Activated CD8-positive, alpha-beta T cell treated with anti-CD3 and anti-CD28 coated beads for 36 hours (primary cell): ENCODE measurements around the gene DPH1. TPM values are rescaled to one million over a fixed set of nuclear protein-coding genes. Genes with fewer than 3 reads are reported as not detected.
A peak's percentile ranks its signal among the peaks of the same experiment; 100 is the strongest.

Source experiments
- ATAC-seq: fragments of 200-7000 bp; cut with Tn5 transposase; one replicate; pipeline ENCODE4 v1.10.0; 2021; ENCODE audit warnings: mild to moderate bottlenecking, moderate library complexity
- CTCF ChIA-PET: fragments of 350-600 bp; sonication (Branson Sonifier 250); formaldehyde crosslinking; loops from one replicate; lab custom pipeline; 2021; ENCODE audit warnings: antibody characterized with exemption; lab: Charles Lee
- POLR2A ChIA-PET: fragments of 350-600 bp; sonication (Branson Sonifier 250); formaldehyde crosslinking; loops from one replicate; lab custom pipeline; 2021; ENCODE audit warnings: antibody characterized with exemption; lab: Charles Lee
- DNase-seq: peaks from one replicate; pipeline ENCODE4 v3.0.0-alpha.2; 2020
- H3K27ac Mint-ChIP-seq: one replicate; pipeline ENCODE4 v1.8.0; 2021; ENCODE audit warnings: mild to moderate bottlenecking, mixed read lengths
- H3K27me3 Mint-ChIP-seq: one replicate; pipeline ENCODE4 v1.8.0; 2021; ENCODE audit warnings: mixed read lengths
- H3K36me3 Mint-ChIP-seq: one replicate; pipeline ENCODE4 v1.8.0; 2021; ENCODE audit warnings: low read depth, mixed read lengths
- H3K4me1 Mint-ChIP-seq: one replicate; pipeline ENCODE4 v1.8.0; 2021; ENCODE audit warnings: low read depth, mixed read lengths
- H3K4me3 Mint-ChIP-seq: one replicate; pipeline ENCODE4 v1.8.0; 2021; ENCODE audit warnings: mild to moderate bottlenecking, moderate library complexity, mixed read lengths
- H3K9me3 Mint-ChIP-seq: one replicate; pipeline ENCODE4 v1.8.0; 2021; ENCODE audit warnings: mixed read lengths
- intact Hi-C: fragments of 100-400 bp; cut with micrococcal nuclease; formaldehyde crosslinking; loops from one replicate; pipeline ENCODE4 v1.10.0; 2022
- total RNA-seq, 2 experiments: library from RNA; stranded (reverse); gene quantifications; one replicate each; pipeline ENCODE4 v1.2.3, GENCODE V29; 2021
- TF ChIP-seq, protein P1 (sequence below): fragments of 200-600 bp; IDR thresholded peaks from one replicate; pipeline ENCODE4 v1.8.0; 2022; ENCODE audit warnings: antibody characterized with exemption, mild to moderate bottlenecking

Gene DPH1
- total RNA-seq, 2 experiments from 2014 or later: 27.8 to 32.5 TPM

DNA sequence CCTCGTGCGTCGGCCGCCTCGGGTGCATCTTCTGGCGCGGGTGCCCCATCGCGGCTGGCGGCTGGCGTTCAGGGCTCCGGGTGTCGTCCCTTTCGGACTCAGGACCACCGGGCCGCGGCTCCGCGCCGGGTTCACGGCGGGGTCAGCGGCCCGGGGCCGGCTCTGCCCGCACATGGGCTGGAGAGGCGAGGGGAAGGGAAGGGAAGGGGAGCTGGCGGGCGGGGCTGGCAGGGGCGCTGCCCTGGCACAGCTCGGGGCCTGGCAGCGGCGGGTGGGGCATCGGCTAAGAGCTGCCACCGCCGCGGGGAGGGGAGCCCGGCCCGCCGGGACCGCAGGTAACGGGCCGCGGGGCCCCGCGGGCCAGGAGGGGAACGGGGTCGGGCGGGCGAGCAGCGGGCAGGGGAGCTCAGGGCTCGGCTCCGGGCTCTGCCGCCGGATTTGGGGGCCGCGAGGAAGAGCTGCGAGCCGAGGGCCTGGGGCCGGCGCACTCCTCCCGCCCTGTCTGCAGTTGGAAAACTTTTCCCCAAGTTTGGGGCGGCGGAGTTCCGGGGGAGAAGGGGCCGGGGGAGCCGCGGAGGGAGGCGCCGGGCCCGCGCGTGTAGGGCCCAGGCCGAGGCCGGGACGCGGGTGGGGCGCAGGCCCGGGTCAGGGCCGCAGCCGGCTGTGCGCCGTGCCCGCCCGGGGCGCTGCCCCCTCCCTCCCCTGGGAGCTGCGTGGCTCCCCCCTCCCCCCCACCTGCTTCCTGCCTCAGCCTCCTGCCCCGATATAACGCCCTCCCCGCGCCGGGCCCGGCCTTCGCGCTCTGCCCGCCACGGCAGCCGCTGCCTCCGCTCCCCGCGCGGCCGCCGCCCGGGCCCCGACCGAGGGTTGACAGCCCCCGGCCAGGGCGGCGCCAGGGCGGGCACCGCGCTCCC is 25.6 kb downstream of the DPH1 start:
- Mint-ChIP-seq H3K4me1 (peaks cover 22% of the 10 kb centered on the region), H3K9me3 (no peaks in the 10 kb centered on the region), H3K4me3 (peak overlapping the region; percentile 76), H3K27me3 (peaks cover 9% of the 10 kb centered on the region), H3K36me3 (peaks cover 22% of the 10 kb centered on the region), H3K27ac (no peak overlapping the region)
- TF ChIP-seq, protein P1, sequence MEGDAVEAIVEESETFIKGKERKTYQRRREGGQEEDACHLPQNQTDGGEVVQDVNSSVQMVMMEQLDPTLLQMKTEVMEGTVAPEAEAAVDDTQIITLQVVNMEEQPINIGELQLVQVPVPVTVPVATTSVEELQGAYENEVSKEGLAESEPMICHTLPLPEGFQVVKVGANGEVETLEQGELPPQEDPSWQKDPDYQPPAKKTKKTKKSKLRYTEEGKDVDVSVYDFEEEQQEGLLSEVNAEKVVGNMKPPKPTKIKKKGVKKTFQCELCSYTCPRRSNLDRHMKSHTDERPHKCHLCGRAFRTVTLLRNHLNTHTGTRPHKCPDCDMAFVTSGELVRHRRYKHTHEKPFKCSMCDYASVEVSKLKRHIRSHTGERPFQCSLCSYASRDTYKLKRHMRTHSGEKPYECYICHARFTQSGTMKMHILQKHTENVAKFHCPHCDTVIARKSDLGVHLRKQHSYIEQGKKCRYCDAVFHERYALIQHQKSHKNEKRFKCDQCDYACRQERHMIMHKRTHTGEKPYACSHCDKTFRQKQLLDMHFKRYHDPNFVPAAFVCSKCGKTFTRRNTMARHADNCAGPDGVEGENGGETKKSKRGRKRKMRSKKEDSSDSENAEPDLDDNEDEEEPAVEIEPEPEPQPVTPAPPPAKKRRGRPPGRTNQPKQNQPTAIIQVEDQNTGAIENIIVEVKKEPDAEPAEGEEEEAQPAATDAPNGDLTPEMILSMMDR: no peak
- no peak for ATAC-seq
- peak; percentile 67 for DNase-seq
- ChIA-PET CTCF (interaction anchor here (0.6 to 8.5 kb wide), 36 partner anchors 9 to 360 kb away, joined by 3 to 239 read pairs (median 5); partner anchors contain the start of genes DPH1, OVCA2 and RTN4RL1), POLR2A (interaction anchor here (0.6 to 5.7 kb wide), 13 partner anchors 9 to 248 kb away, joined by 3 to 46 read pairs (median 5); partner anchors contain the start of genes SMG6 and SRR)
- intact Hi-C loops: no loop called here

DNA sequence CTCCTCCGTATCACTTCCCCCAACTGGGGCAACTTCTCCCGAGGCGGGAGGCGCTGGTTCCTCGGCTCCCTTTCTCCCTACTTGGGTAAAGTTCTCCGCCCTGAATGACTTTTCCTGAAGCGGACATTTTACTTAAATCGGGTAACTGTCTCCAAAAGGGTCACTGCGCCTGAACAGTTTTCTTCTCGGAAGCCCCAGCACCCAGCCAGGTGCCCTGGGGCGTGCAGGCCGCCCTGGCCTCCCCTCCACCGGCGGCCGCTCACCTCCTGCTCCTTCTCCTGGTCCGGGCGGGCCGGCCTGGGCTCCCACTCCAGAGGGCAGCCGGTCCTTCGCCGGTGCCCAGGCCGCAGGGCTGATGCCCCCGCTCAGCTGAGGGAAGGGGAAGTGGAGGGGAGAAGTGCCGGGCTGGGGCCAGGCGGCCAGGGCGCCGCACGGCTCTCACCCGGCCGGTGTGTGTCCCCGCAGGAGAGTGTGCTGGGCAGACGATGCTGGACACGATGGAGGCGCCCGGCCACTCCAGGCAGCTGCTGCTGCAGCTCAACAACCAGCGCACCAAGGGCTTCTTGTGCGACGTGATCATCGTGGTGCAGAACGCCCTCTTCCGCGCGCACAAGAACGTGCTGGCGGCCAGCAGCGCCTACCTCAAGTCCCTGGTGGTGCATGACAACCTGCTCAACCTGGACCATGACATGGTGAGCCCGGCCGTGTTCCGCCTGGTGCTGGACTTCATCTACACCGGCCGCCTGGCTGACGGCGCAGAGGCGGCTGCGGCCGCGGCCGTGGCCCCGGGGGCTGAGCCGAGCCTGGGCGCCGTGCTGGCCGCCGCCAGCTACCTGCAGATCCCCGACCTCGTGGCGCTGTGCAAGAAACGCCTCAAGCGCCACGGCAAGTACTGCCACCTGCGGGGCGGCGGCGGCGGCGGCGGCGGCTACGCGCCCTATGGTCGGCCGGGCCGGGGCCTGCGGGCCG is 26.5 kb downstream of the DPH1 start:
- TF ChIP-seq, protein P1: peak; percentile 25
- Mint-ChIP-seq H3K36me3 (peaks cover 30% of the 10 kb centered on the region), H3K9me3 (no peaks in the 10 kb centered on the region), H3K27ac (peak overlapping the region; percentile 61), H3K4me3 (peak overlapping the region; percentile 76), H3K27me3 (peaks cover 7% of the 10 kb centered on the region), H3K4me1 (peaks cover 22% of the 10 kb centered on the region)
- DNase-seq: peak; percentile 67
- ChIA-PET CTCF (interaction anchor here (0.7 to 8.5 kb wide), 26 partner anchors 12 to 360 kb away, joined by 3 to 239 read pairs (median 6); partner anchors contain the start of gene OVCA2), POLR2A (interaction anchor here (0.7 to 5.7 kb wide), 14 partner anchors 9 to 337 kb away, joined by 3 to 46 read pairs (median 4); partner anchors contain the start of genes RTN4RL1 and TSR1)
- ATAC-seq: no peak
- intact Hi-C loops: no loop called here

DNA sequence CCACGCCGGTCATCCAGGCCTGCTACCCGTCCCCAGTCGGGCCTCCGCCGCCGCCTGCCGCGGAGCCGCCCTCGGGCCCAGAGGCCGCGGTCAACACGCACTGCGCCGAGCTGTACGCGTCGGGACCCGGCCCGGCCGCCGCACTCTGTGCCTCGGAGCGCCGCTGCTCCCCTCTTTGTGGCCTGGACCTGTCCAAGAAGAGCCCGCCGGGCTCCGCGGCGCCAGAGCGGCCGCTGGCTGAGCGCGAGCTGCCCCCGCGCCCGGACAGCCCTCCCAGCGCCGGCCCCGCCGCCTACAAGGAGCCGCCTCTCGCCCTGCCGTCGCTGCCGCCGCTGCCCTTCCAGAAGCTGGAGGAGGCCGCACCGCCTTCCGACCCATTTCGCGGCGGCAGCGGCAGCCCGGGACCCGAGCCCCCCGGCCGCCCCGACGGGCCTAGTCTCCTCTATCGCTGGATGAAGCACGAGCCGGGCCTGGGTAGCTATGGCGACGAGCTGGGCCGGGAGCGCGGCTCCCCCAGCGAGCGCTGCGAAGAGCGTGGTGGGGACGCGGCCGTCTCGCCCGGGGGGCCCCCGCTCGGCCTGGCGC is 27.3 kb downstream of the DPH1 start:
- ChIA-PET POLR2A (interaction anchor here (0.7 to 5.7 kb wide), 14 partner anchors 8 to 336 kb away, joined by 3 to 46 read pairs (median 4); partner anchors contain the start of gene RTN4RL1), CTCF (interaction anchor here (0.7 to 8.5 kb wide), 23 partner anchors 11 to 326 kb away, joined by 3 to 239 read pairs (median 4); partner anchors contain the start of genes OVCA2 and SGSM2)
- H3K4me3 Mint-ChIP-seq: no peak overlapping the region
- TF ChIP-seq, protein P1: no peak
- intact Hi-C loops: no loop called here
- no peak for ATAC-seq
- DNase-seq: no peak
- H3K4me1 Mint-ChIP-seq: peaks cover 15% of the 10 kb centered on the region
- H3K36me3 Mint-ChIP-seq: peaks cover 36% of the 10 kb centered on the region
- H3K27ac Mint-ChIP-seq: no peak overlapping the region
- no peaks in the 10 kb centered on the region for H3K9me3 Mint-ChIP-seq
- no peaks in the 10 kb centered on the region for H3K27me3 Mint-ChIP-seq

DNA sequence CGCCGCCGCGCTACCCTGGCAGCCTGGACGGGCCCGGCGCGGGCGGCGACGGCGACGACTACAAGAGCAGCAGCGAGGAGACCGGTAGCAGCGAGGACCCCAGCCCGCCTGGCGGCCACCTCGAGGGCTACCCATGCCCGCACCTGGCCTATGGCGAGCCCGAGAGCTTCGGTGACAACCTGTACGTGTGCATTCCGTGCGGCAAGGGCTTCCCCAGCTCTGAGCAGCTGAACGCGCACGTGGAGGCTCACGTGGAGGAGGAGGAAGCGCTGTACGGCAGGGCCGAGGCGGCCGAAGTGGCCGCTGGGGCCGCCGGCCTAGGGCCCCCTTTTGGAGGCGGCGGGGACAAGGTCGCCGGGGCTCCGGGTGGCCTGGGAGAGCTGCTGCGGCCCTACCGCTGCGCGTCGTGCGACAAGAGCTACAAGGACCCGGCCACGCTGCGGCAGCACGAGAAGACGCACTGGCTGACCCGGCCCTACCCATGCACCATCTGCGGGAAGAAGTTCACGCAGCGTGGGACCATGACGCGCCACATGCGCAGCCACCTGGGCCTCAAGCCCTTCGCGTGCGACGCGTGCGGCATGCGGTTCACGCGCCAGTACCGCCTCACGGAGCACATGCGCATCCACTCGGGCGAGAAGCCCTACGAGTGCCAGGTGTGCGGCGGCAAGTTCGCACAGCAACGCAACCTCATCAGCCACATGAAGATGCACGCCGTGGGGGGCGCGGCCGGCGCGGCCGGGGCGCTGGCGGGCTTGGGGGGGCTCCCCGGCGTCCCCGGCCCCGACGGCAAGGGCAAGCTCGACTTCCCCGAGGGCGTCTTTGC is 28.0 kb downstream of the DPH1 start:
- ATAC-seq: no peak
- DNase-seq: peak; percentile 47
- H3K27ac Mint-ChIP-seq: no peak overlapping the region

More for the DNA sequence above, 28.0 kb downstream of the DPH1 start:
- no peaks in the 10 kb centered on the region for H3K27me3 Mint-ChIP-seq
- ChIA-PET POLR2A (interaction anchor here (0.7 to 5.7 kb wide), 11 partner anchors 11 to 208 kb away, joined by 3 to 46 read pairs (median 4); partner anchors contain the start of gene RTN4RL1), CTCF (interaction anchor here (0.8 to 8.5 kb wide), 32 partner anchors 10 to 357 kb away, joined by 3 to 239 read pairs (median 4); partner anchors contain the start of genes OVCA2 and SGSM2)
- H3K4me3 Mint-ChIP-seq: peak overlapping the region; percentile 54
- TF ChIP-seq, protein P1: no peak
- peaks cover 41% of the 10 kb centered on the region for H3K36me3 Mint-ChIP-seq
- intact Hi-C loops: no loop called here
- no peaks in the 10 kb centered on the region for H3K9me3 Mint-ChIP-seq
- H3K4me1 Mint-ChIP-seq: peaks cover 14% of the 10 kb centered on the region
